ENCODE measurements around the gene TRIM3.
A peak's percentile ranks its signal among the peaks of the same experiment; 100 is the strongest.

TRIM3 gene

DNA sequence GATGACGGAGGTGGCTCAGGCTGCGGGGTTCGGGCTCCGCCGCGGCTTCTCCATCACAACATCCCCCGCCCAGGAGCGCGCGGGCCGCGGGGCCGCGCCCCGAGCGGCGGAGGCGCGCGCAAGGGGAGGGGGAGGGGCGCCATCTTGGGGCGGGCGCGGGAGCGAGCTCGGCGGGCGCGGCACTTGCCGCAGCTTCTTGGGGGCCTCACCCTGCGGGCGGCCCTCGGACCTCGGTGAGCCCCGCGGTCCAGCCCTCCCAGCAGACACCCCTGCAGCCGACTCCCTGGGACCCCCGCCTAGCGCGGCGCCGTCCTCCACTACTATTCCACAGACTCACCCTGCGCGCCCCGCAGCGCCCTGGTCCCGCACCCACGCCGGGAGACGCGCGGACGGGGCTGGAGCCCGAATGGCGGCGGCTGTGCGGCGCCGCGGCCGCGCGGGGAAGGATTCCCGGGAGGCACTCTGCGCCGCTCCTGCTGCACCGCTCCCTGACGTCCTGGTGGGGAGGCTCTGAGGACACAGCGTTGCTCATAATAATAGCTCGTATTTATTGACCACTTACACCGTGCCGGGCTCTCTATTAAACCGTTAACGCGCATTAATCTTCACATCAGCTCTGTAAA is 54.6 kb downstream of the TRIM3 start, which contains the start of gene APBB1:
APBB1 (minus strand) TSS at position 86 of the 623 bp plus-strand sequence. CDS start 7,747 bp downstream, outside the sequence.
- no peak for DNase-seq (ENCODE audit: low read depth, low spot score)
- Histone ChIP-seq H3K9ac (ENCODE audit: insufficient read length) (peak within 1 kb of the TSS; percentile 76), H3K27ac (no peak within 1 kb of the TSS)

GRCh38 chr11:6418557-6419008 is 55.2 kb downstream of the TRIM3 start:
- Histone ChIP-seq H3K4me3 (peak overlapping the region; percentile 86), H3K9me3 (ENCODE audit: low read depth, low read length) (no peaks in the 10 kb centered on the region), H3K36me3 (ENCODE audit: insufficient read depth, low read length) (no peaks in the 10 kb centered on the region), H3K9ac (ENCODE audit: insufficient read length) (peak overlapping the region; percentile 30), H3K27ac (no peak overlapping the region)
- DNase-seq (ENCODE audit: low read depth, low spot score): no peak
- TF ChIP-seq POLR2AphosphoS5 (IDR thresholded peaks at IDR 0.05; ENCODE audit: borderline replicate concordance, low read depth, low read length) (no peak), FOXP2 (optimal IDR thresholded peaks at IDR 0.05; ENCODE audit: control extremely low read depth, extremely low read length, insufficient read depth) (no peak), EZH2 (IDR thresholded peaks at IDR 0.05) (no peak)

More for the DNA sequence above, 54.6 kb downstream of the TRIM3 start, which contains the start of gene APBB1:
- no peaks in the 10 kb centered on the region for H3K36me3 ChIP-seq (ENCODE audit: insufficient read depth, low read length)
- peak within 1 kb of the TSS; percentile 86 for H3K4me3 ChIP-seq
- H3K9me3 ChIP-seq (ENCODE audit: low read depth, low read length): no peaks in the 10 kb centered on the region
- TF ChIP-seq POLR2AphosphoS5 (IDR thresholded peaks at IDR 0.05; ENCODE audit: borderline replicate concordance, low read depth, low read length) (peak; percentile 40; the same call in 1 of the 2 replicates), FOXP2 (optimal IDR thresholded peaks at IDR 0.05; ENCODE audit: control extremely low read depth, extremely low read length, insufficient read depth) (no peak), EZH2 (IDR thresholded peaks at IDR 0.05) (no peak)

DNA sequence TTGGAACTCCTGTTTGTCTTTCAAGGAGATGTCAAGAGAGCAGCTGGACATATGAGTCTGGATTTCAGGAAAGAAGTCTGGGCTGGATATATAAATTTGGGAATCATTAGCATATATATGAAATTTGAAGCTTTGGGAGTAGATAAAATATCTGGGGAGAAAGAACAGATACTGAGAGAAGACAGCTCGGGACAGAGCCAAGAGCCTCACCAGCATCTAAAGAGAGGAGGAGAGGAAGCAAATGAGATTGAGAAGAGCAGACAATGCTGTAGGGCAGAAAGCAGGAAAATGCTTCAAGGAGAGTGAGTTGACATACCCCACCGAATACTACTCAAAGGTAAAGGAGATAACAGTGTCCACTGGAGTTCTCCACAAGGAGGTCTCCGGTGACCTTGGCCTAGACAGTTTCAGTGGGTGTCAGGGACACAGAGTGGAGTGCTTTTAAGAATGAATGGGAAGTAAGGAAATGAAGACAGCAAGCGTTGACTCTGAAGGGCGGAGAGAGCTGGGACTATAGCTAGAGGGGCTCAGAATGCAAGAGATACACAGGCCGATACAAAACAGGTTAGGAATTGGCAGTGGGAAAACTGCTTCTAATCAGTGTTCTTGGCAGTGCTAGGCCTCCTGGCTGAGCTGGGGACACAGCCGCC is 55.7 kb downstream of the TRIM3 start:
- TF ChIP-seq POLR2AphosphoS5 (IDR thresholded peaks at IDR 0.05; ENCODE audit: borderline replicate concordance, low read depth, low read length): no peak
- TF ChIP-seq FOXP2 (optimal IDR thresholded peaks at IDR 0.05; ENCODE audit: control extremely low read depth, extremely low read length, insufficient read depth): no peak
- no peak for TF ChIP-seq EZH2 (IDR thresholded peaks at IDR 0.05)
- H3K27ac ChIP-seq: no peak overlapping the region
- H3K9ac ChIP-seq (ENCODE audit: insufficient read length): peak overlapping the region; percentile 30
- peak overlapping the region; percentile 86 for H3K4me3 ChIP-seq
- H3K9me3 ChIP-seq (ENCODE audit: low read depth, low read length): no peaks in the 10 kb centered on the region
- no peaks in the 10 kb centered on the region for H3K36me3 ChIP-seq (ENCODE audit: insufficient read depth, low read length)
- DNase-seq (ENCODE audit: low read depth, low spot score): no peak

DNA sequence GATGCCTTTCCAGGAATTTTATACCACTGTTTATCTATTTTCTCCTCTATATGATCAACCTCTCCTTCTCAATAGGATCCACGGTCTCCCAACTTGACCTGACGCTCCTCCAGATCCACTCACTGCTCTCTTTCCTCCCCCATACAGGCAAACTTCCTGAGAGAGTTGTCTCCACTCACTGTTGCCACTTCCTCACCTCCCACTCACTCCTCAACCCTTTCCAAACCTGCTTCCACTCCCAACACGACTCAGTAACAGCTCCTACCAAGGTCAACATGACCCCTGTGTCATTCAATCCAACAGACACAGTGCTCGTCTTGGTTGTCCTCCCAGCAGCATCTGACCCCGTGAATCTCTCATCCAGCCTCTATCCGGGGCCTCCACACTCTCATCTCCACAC is 57.9 kb downstream of the TRIM3 start:
- Histone ChIP-seq H3K9me3 (ENCODE audit: low read depth, low read length) (no peaks in the 10 kb centered on the region), H3K4me3 (no peak overlapping the region), H3K36me3 (ENCODE audit: insufficient read depth, low read length) (peaks cover 3% of the 10 kb centered on the region; the same call in 1 of the 2 replicates), H3K9ac (ENCODE audit: insufficient read length) (no peak overlapping the region), H3K27ac (no peak overlapping the region)
- no peak for DNase-seq (ENCODE audit: low read depth, low spot score)
- TF ChIP-seq POLR2AphosphoS5 (IDR thresholded peaks at IDR 0.05; ENCODE audit: borderline replicate concordance, low read depth, low read length) (no peak), FOXP2 (optimal IDR thresholded peaks at IDR 0.05; ENCODE audit: control extremely low read depth, extremely low read length, insufficient read depth) (no peak), EZH2 (IDR thresholded peaks at IDR 0.05) (no peak)

- H3K9ac ChIP-seq (ENCODE audit: insufficient read length): no peak overlapping the region
- no peak for DNase-seq (ENCODE audit: low read depth, low spot score)
- TF ChIP-seq POLR2AphosphoS5 (IDR thresholded peaks at IDR 0.05; ENCODE audit: borderline replicate concordance, low read depth, low read length): no peak
- TF ChIP-seq FOXP2 (optimal IDR thresholded peaks at IDR 0.05; ENCODE audit: control extremely low read depth, extremely low read length, insufficient read depth): no peak
- TF ChIP-seq EZH2 (IDR thresholded peaks at IDR 0.05): no peak
- no peak overlapping the region for H3K4me3 ChIP-seq
- no peak overlapping the region for H3K27ac ChIP-seq
- peaks cover 3% of the 10 kb centered on the region; the same call in 1 of the 2 replicates for H3K36me3 ChIP-seq (ENCODE audit: insufficient read depth, low read length)
- H3K9me3 ChIP-seq (ENCODE audit: low read depth, low read length): no peaks in the 10 kb centered on the region
Measured at GRCh38 chr11:6414874-6415328, 58.8 kb downstream of the TRIM3 start.

DNA sequence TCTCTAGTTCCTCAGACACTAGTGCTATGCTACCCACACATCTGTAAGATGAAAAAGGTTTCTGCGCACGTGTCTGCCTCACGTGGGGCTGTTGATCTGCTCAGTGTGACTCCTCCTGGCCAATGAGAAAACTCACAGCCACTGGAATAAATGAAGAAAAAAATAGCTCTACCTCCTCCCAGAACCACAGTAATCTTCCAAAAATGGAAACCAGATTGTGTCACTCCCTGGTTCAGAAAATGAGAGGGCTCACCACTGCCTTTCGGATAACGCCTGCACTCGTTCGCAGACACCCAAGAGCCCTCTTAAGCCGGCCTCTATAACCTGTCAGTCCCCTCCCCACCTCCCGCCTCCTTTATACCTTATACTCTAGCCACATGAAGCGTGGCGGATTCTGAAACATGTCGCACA is 59.9 kb downstream of the TRIM3 start:
- no peak for DNase-seq (ENCODE audit: low read depth, low spot score)
- no peaks in the 10 kb centered on the region for H3K9me3 ChIP-seq (ENCODE audit: low read depth, low read length)
- TF ChIP-seq POLR2AphosphoS5 (IDR thresholded peaks at IDR 0.05; ENCODE audit: borderline replicate concordance, low read depth, low read length): no peak
- no peak for TF ChIP-seq FOXP2 (optimal IDR thresholded peaks at IDR 0.05; ENCODE audit: control extremely low read depth, extremely low read length, insufficient read depth)
- no peak for TF ChIP-seq EZH2 (IDR thresholded peaks at IDR 0.05)
- H3K4me3 ChIP-seq: no peak overlapping the region
- H3K27ac ChIP-seq: no peak overlapping the region
- no peak overlapping the region for H3K9ac ChIP-seq (ENCODE audit: insufficient read length)
- H3K36me3 ChIP-seq (ENCODE audit: insufficient read depth, low read length): peaks cover 14% of the 10 kb centered on the region

DNA sequence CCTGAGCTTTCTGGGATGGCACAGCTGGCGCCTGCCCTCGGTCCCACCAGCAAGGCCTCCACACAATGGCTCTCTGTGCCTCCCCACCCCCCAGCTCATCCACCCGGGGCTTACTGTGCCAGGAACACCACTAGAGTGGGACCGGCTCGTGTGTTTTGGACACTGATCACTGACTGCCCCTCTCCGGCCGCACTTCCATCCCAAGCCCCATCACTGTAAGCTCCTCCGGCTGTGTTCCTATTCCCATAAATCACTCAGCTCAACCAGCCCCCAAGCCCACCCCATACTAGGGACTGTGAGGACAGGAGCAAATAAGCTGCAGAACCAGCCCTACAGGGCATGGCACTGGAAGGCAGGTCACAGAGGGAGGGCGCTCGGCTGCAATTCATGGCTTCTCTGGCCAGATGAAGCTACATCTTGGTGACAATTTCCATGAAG is 62.1 kb downstream of the TRIM3 start:
- DNase-seq (ENCODE audit: low read depth, low spot score): no peak
- H3K9ac ChIP-seq (ENCODE audit: insufficient read length): no peak overlapping the region

DNA sequence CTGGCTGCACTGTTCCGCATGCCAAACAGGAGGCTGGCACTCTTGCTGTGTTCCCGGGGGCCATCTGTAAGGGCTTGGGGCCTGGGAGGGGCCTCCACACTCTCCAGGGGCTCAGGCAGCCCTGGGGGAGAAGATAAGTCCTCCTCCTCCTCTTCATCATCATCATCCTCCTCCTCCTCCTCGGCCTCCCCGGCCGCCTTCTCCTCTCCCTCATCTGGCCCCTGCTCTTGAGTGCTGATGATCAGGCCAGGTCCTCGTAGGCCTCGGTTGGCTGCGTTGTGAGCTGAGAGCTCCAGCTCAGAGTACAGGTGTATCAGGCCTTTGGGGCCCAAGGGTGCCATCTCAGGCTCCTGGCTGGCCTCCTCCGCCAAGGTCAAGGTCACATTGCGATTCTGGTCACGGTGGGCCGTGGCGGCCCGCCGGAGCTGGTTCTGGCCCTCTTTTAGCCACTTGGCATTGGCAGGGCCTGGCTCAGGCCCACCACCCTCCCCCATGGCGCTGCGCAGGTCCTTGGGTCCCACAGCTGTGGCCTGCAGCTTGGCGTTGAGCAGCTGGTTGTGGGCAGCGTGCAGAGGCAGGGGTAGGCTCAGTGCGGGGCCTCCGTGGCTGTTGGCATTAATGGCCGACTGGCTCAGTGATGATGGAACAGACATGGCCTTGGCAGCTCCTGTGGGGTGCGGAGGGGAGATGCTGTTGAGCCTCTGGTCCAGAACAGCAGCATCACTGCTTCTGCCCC is 62.9 kb downstream of the TRIM3 start:
- H3K36me3 ChIP-seq (ENCODE audit: insufficient read depth, low read length): peaks cover 14% of the 10 kb centered on the region
- TF ChIP-seq POLR2AphosphoS5 (IDR thresholded peaks at IDR 0.05; ENCODE audit: borderline replicate concordance, low read depth, low read length): no peak
- no peak overlapping the region for H3K4me3 ChIP-seq
- no peak overlapping the region for H3K27ac ChIP-seq
- DNase-seq (ENCODE audit: low read depth, low spot score): no peak
- H3K9ac ChIP-seq (ENCODE audit: insufficient read length): no peak overlapping the region
- H3K9me3 ChIP-seq (ENCODE audit: low read depth, low read length): no peaks in the 10 kb centered on the region

More for the DNA sequence above, 62.1 kb downstream of the TRIM3 start:
- Histone ChIP-seq H3K9me3 (ENCODE audit: low read depth, low read length) (no peaks in the 10 kb centered on the region), H3K36me3 (ENCODE audit: insufficient read depth, low read length) (peaks cover 14% of the 10 kb centered on the region), H3K4me3 (no peak overlapping the region), H3K27ac (no peak overlapping the region)
- no peak for TF ChIP-seq FOXP2 (optimal IDR thresholded peaks at IDR 0.05; ENCODE audit: control extremely low read depth, extremely low read length, insufficient read depth)
- TF ChIP-seq POLR2AphosphoS5 (IDR thresholded peaks at IDR 0.05; ENCODE audit: borderline replicate concordance, low read depth, low read length): no peak
- TF ChIP-seq EZH2 (IDR thresholded peaks at IDR 0.05): no peak
